Omental fat pad (tissue), 4 donors: ENCODE data around the gene KCNQ1OT1. TPM values are rescaled to one million over a fixed set of nuclear protein-coding genes. Genes with fewer than 3 reads are reported as not detected.
A peak's percentile ranks its signal among the peaks of the same experiment; 100 is the strongest.

ENCODE experiments used
- ATAC-seq: fragments of 150-250 bp; one replicate; pipeline ENCODE4 v1.9.1; 2016; ENCODE audit warnings: mild to moderate bottlenecking, moderate library complexity; ENCODE audit not compliant: low FRiP score
- DNase-seq: peaks from one replicate; pipeline ENCODE4 v3.0.0-alpha.2; 2019; ENCODE audit warnings: low spot score
- CTCF ChIP-seq, 3 donors: fragments of 450-650 bp; IDR thresholded peaks; one replicate each; pipeline ENCODE4 v1.5.1; 2016 to 2017; ENCODE audit warnings: antibody characterized with exemption in 3 of 3, mild to moderate bottlenecking in 3 of 3, moderate library complexity in 2 of 3
- total RNA-seq, 4 donors: library from RNA; depleted of rRNA; stranded (reverse); fragments of >200 nt; gene quantifications; one replicate each; pipeline ENCODE4 v1.1.0, GENCODE V29; 2016

KCNQ1OT1 gene
- total RNA-seq, 4 donors from 2014 or later = 3.4 to 9.7 (median 6.2) TPM

- ATAC-seq = no peak
- no peak for TF ChIP-seq CTCF (IDR thresholded peaks at IDR 0.05)
- DNase-seq = peak; percentile 17
Observed at GRCh38 chr11:2580571-2581001, 119.2 kb downstream of the KCNQ1OT1 start.

- TF ChIP-seq CTCF (IDR thresholded peaks at IDR 0.05) = no peak
- peak; percentile 11 for DNase-seq
- no peak for ATAC-seq
Observed at GRCh38 chr11:2580061-2580421, 119.8 kb downstream of the KCNQ1OT1 start.

GRCh38 chr11:2579315-2580060, 120.3 kb downstream of the KCNQ1OT1 start:
- ATAC-seq (no peak), DNase-seq (no peak)
- TF ChIP-seq CTCF (IDR thresholded peaks at IDR 0.05) = no peak

- DNase-seq (no peak), ATAC-seq (no peak)
- no peak for TF ChIP-seq CTCF (IDR thresholded peaks at IDR 0.05)
Observed at GRCh38 chr11:2578929-2579270, 120.9 kb downstream of the KCNQ1OT1 start.

- no peak for TF ChIP-seq CTCF (IDR thresholded peaks at IDR 0.05)
- DNase-seq = no peak
- no peak for ATAC-seq
Observed at GRCh38 chr11:2577991-2578928, 121.5 kb downstream of the KCNQ1OT1 start.

- TF ChIP-seq CTCF (IDR thresholded peaks at IDR 0.05) = no peak
- ATAC-seq = no peak
- DNase-seq = no peak
Observed at GRCh38 chr11:2577031-2577990, 122.5 kb downstream of the KCNQ1OT1 start.
